Neural progenitor cell (in vitro differentiated cells): Measurements from ENCODE around the gene FAM83G.

Experiments
- CTCF ChIP-seq: fragments of 200-600 bp; sonication (generic); IDR thresholded peaks from 2 replicates; pipeline ENCODE4 v1.5.1; 2017; ENCODE audit warnings: antibody characterized with exemption, mild to moderate bottlenecking
- EZH2phosphoT487 ChIP-seq: fragments of 200-600 bp; sonication (generic); IDR thresholded peaks from 2 replicates; pipeline ENCODE4 v1.6.1; 2017; ENCODE audit warnings: antibody characterized with exemption

GRCh38 chr17:18961634-18962493, 42.7 kb downstream of the FAM83G start:
- no peak for TF ChIP-seq CTCF
- TF ChIP-seq EZH2phosphoT487, result no peak
